ENCODE results near the gene DTX3. TPM values are rescaled to one million over a fixed set of nuclear protein-coding genes. Genes with fewer than 3 reads are reported as not detected.
A peak's percentile ranks its signal among the peaks of the same experiment; 100 is the strongest.
"Not testable (repeated sequence)": the region's sequence is repeated elsewhere in the genome, so short reads cannot be mapped to it uniquely, and the experiment has no call there.

DTX3 gene
- total and polyA plus RNA-seq, 12 donors = 20.4 to 136 (median 47.6) TPM

- TF ChIP-seq, protein P1, sequence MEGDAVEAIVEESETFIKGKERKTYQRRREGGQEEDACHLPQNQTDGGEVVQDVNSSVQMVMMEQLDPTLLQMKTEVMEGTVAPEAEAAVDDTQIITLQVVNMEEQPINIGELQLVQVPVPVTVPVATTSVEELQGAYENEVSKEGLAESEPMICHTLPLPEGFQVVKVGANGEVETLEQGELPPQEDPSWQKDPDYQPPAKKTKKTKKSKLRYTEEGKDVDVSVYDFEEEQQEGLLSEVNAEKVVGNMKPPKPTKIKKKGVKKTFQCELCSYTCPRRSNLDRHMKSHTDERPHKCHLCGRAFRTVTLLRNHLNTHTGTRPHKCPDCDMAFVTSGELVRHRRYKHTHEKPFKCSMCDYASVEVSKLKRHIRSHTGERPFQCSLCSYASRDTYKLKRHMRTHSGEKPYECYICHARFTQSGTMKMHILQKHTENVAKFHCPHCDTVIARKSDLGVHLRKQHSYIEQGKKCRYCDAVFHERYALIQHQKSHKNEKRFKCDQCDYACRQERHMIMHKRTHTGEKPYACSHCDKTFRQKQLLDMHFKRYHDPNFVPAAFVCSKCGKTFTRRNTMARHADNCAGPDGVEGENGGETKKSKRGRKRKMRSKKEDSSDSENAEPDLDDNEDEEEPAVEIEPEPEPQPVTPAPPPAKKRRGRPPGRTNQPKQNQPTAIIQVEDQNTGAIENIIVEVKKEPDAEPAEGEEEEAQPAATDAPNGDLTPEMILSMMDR (IDR thresholded peaks at IDR 0.05) = no peak
- no peak for TF ChIP-seq POLR2A (IDR thresholded peaks at IDR 0.05)
- intact Hi-C loops (cut with DNase I) = no loop called here
- WGBS, 4 donors = 49 to 58% (median 53%) methylated on average over 3 of the region's 3 CpGs
- H3K4me1 ChIP-seq (replicated peaks in 1 of 2) = no peaks in the 10 kb centered on the region
- H3K9me3 ChIP-seq (replicated peaks in 1 of 3) = no peaks in the 10 kb centered on the region
- H3K27ac ChIP-seq = no peak overlapping the region
- no peak for DNase-seq
- no peaks in the 10 kb centered on the region for H3K36me3 ChIP-seq (replicated peaks in 1 of 2)
- H3K4me3 ChIP-seq = no peak overlapping the region
- H3K27me3 ChIP-seq = no peaks in the 10 kb centered on the region
Observed at GRCh38 chr12:57654042-57654441, 49.4 kb downstream of the DTX3 start.

- Histone ChIP-seq H3K36me3 (replicated peaks in 1 of 2) (no peaks in the 10 kb centered on the region), H3K9me3 (replicated peaks in 1 of 3) (no peaks in the 10 kb centered on the region), H3K27ac (no peak overlapping the region), H3K4me3 (no peak overlapping the region), H3K27me3 (no peaks in the 10 kb centered on the region), H3K4me1 (replicated peaks in 1 of 2) (no peaks in the 10 kb centered on the region)
- no peak for DNase-seq
- no peak for TF ChIP-seq POLR2A (IDR thresholded peaks at IDR 0.05)
- TF ChIP-seq, protein P1 (IDR thresholded peaks at IDR 0.05) = no peak
- WGBS, 4 donors = 66 to 82% (median 78%) methylated on average over 3 to 23 of the region's 23 CpGs
- intact Hi-C loops (cut with DNase I) = no loop called here
Observed at GRCh38 chr12:57655541-57656240, 51.1 kb downstream of the DTX3 start.

DNA sequence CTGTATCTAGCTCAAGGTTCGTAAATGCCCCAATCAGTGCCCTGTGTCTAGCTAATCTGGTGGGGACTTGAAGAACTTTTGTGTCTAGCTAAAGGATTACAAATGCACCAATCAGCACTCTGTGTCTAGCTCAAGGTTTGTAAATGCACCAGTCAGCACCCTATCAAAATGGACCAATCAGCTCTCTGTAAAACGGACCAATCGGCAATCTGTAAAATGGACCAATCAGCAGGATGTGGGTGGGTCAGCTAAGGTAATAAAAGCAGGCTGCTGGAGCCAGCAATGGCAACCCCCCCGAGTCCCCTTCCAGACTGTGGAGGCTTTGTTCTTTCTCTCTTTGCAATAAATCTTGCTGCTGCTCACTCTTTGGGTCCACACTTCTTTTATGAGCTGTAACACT is 51.8 kb downstream of the DTX3 start:
- WGBS, 4 donors = 66 to 86% (median 70%) methylated on average over 3 to 4 of the region's 4 CpGs
- H3K4me1 ChIP-seq (replicated peaks in 1 of 2); H3K9me3 ChIP-seq (replicated peaks in 1 of 3); H3K27me3 ChIP-seq; intact Hi-C loops (cut with DNase I); DNase-seq; H3K4me3 ChIP-seq; H3K27ac ChIP-seq; H3K36me3 ChIP-seq (replicated peaks in 1 of 2): not testable (repeated sequence)

GRCh38 chr12:57657744-57658143 is 53.1 kb downstream of the DTX3 start:
- H3K9me3 ChIP-seq (replicated peaks in 1 of 3) = no peaks in the 10 kb centered on the region
- TF ChIP-seq POLR2A (IDR thresholded peaks at IDR 0.05) = no peak
- TF ChIP-seq, protein P1 (IDR thresholded peaks at IDR 0.05) = no peak
- no peaks in the 10 kb centered on the region for H3K36me3 ChIP-seq (replicated peaks in 1 of 2)
- intact Hi-C loops (cut with DNase I) = no loop called here
- H3K4me3 ChIP-seq = no peak overlapping the region
- peak in 6 of 7 donors; percentile 25 to 65 (median 54) for DNase-seq
- H3K27ac ChIP-seq = no peak overlapping the region
- H3K4me1 ChIP-seq (replicated peaks in 1 of 2) = no peaks in the 10 kb centered on the region
- WGBS, 4 donors = 39 to 51% (median 42%) methylated on average over 3 of the region's 3 CpGs
- no peaks in the 10 kb centered on the region for H3K27me3 ChIP-seq

DNA sequence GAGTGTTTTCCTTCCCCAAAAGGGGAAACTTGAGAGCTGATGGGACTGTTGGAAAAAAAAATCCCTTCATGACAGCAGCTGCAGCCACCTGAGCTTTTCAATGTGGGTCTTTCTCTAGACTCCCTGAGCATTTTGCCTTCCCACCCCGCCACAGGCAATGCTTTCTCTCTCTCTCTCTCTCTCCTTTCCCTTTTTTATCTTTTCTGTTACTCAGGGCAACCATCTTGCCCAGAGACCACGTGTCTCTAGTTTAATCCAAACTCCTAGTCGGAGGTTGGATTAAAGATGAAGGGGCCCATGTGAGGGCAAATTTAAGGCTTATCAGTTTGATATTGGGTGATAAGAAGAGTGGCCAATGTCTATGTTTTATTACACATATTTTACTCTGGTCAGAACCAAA is 54.3 kb downstream of the DTX3 start:
- no peak overlapping the region for H3K27ac ChIP-seq
- no peak overlapping the region for H3K4me3 ChIP-seq
- no peaks in the 10 kb centered on the region for H3K36me3 ChIP-seq (replicated peaks in 1 of 2)
- no peaks in the 10 kb centered on the region for H3K4me1 ChIP-seq (replicated peaks in 1 of 2)
- DNase-seq = no peak
- H3K9me3 ChIP-seq (replicated peaks in 1 of 3) = no peaks in the 10 kb centered on the region
- no peak for TF ChIP-seq POLR2A (IDR thresholded peaks at IDR 0.05)
- TF ChIP-seq, protein P1 (IDR thresholded peaks at IDR 0.05) = no peak
- WGBS, 4 donors = 51 to 61% (median 53%) methylated on average over 3 of the region's 3 CpGs
- intact Hi-C loops (cut with DNase I) = no loop called here
- H3K27me3 ChIP-seq = no peaks in the 10 kb centered on the region

Measured in adrenal gland (tissue), 12 donors.